Activated CD8-positive, alpha-beta memory T cell treated with anti-CD3 and anti-CD28 coated beads for 1 hour (primary cell): ENCODE measurements around the gene BICD1.
"Not testable (repeated sequence)": the region's sequence is repeated elsewhere in the genome, so short reads cannot be mapped to it uniquely, and the experiment has no call there.

Source experiments
- DNase-seq, 2 donors: peaks; one replicate each; pipeline ENCODE4 v3.0.0-alpha.2; 2020; ENCODE audit warnings: low read depth in 1 of 2; ENCODE audit errors: extremely low read depth in 1 of 2

The BICD1 gene

DNA sequence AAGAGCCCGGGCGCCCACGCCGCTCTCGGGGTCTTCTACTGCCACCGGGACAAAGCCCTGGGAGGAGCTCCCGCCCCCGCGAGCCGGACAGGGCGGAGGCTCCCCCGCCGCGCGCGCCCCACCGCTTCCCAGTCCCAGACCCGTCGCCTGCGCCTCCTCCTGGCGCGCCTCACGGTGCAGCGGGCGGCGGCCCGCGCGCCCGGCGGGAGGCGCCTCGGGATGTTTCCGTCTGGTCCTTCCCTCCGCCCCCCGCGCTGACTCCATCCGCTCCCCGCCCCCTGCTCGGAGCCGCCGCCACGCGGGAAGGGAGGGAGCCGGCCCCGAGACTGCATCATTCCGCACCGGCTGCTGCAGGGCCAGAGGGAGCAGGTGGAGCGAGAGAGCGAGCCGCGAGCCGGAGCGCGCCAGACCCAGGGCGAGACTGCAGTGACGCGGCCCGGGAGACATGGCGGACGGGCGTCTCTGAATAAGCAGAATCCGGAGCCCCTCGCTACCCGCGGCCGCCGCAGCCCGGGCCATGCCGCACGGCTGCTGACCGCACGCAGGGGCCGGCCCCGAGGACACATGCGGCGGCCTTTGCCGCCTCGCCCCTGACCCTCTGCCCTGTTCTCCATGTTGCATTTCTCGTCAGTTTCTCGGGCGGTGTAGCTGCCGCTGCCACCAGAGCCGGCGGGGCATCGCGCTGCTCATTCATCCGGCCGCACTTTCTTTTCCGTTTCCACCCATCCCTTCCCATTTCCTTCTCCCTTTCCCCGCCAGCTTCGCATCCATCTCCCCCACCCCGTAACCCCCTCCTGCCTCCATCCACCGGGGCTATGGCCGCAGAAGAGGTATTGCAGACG, at the start of gene BICD1:
Gene BICD1, plus strand, starts transcription at position 331 of the 842 bp plus-strand sequence. Its CDS starts 485 bp downstream, at position 816.
- peak; percentile 38 to 59 for DNase-seq

- no peak for DNase-seq
Measured at GRCh38 chr12:32061033-32061432, 45.6 kb upstream of the BICD1 start.

- no peak for DNase-seq
Measured at GRCh38 chr12:32062881-32063280, 43.8 kb upstream of the BICD1 start.

DNA sequence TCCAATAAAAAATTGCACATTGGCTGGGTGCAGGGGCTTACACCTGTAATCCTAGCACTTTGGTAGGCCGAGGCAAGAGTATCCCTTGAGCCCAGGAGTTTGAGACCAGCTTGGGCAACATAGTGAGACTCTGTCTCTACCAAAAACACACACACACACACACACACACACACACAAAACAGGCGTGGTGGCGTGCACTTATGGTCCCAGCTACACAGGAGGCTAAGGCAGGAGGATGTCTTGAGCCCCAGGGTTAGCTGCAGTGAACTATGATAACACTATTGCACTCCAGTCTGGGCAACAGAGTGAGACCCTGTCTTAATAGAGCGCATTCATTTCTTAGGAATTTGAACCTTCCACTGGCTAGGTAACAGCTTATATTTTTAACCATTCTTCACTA, 42.9 kb upstream of the BICD1 start:
- no peak for DNase-seq

- no peak for DNase-seq
Measured at GRCh38 chr12:32066206-32066605, 40.4 kb upstream of the BICD1 start.

- no peak for DNase-seq
Measured at GRCh38 chr12:32069071-32069470, 37.6 kb upstream of the BICD1 start.

- DNase-seq = no peak
Measured at GRCh38 chr12:32069731-32070130, 36.9 kb upstream of the BICD1 start.

- DNase-seq = no peak
Measured at GRCh38 chr12:32070370-32070769, 36.3 kb upstream of the BICD1 start.

GRCh38 chr12:32072102-32072501, 34.5 kb upstream of the BICD1 start:
- no peak for DNase-seq

DNA sequence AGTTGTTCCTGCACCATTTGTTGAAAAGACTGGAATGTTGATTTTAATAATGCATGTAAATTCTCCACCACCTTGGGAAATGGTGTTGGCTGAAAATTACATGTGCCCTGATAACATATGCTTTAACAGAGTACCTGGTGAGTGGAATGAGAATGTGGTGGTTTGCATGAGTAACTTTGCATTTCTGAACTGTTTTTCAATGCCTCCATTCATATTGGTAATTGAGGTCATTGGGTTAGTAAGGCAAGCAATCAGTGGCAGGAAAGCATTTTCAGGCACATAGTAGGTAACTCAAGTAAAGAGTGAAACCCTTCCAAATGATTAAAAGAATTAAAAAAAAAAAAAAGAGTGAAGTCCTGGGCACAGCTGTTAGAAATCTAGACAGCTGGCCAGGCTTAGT, 32.2 kb upstream of the BICD1 start:
- DNase-seq = no peak

- DNase-seq = no peak
Measured at GRCh38 chr12:32076941-32077340, 29.7 kb upstream of the BICD1 start.

DNA sequence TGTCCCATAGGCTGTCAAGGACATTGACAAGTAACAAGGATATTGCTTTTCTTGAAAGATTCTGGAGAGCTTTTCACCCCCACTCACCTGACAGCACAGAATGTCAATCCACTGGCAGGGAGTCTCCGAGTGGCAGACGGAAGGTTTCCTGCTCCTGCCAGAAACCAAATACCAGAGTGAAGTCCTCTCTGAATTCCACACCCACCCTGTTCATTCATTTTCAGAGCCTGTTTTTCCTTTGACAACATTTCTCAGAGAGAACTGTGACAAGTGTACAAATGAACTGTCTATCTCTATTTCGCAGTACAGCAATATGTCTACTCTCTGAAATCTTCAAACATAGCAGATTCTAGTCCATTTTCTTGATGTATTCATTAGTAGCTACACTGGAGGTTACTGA, 26.2 kb upstream of the BICD1 start:
- DNase-seq = no peak

DNA sequence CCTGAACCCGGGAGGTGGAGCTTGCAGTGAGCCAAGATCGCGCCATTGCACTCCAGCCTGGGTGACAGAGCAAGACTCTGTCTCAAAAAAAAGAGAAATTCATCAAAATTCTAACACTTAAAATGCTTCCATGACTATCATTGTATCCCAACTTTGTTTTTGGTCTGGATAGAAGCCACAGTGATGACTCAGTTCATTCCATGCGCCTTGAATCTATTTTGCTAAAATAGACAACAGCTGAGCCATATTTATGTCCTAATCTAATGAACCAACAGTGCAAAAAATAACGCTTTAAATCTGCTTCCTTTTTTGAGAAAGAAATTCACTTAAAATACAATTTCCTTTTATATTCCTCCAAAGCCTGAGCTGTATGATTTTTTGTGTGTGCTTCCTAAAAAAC, 23.2 kb upstream of the BICD1 start:
- no peak for DNase-seq

GRCh38 chr12:32084017-32084688, 22.5 kb upstream of the BICD1 start:
- DNase-seq = no peak

GRCh38 chr12:32084753-32085152, 21.9 kb upstream of the BICD1 start:
- DNase-seq = no peak

GRCh38 chr12:32087306-32087705, 19.3 kb upstream of the BICD1 start:
- no peak for DNase-seq

GRCh38 chr12:32089156-32089555, 17.5 kb upstream of the BICD1 start:
- no peak for DNase-seq

DNA sequence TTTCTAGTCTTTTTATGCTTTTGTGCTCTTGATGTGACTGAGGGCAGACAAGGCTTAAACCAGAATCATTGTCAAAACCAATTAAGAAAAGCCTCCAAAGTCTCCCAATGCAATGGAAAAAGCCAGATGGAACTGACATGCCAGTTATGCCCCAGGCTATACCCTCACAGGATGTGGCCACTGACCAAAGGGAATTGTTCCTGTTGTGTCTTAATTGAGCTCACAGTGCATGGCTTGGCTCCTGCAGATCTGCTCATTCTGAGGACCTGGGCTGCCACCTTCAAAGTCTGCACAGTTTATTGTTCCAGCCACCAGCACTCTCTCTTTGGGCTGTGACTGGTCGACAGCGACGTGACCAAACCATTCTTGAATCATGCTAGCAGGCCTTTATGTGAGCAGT, 17.1 kb upstream of the BICD1 start:
- DNase-seq = no peak

DNA sequence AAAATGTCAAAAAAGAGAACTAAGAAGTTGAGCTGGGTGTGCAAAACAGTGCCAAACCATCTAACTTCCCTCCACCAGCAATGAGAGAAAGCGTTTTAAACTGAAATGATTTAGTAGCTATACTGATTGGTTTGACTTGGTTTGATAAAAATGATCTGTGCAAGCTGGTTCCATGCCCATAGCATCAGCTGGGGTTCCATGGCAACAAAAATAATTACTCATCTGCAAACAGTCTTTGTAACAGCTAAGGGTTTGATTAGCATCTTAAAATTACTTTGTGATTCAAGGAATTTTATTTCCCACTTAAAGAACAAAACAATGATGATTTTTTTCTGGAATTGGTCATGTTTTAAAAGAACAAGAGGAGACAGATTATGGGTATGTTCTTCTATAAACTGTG, 15.0 kb upstream of the BICD1 start:
- DNase-seq = no peak

DNA sequence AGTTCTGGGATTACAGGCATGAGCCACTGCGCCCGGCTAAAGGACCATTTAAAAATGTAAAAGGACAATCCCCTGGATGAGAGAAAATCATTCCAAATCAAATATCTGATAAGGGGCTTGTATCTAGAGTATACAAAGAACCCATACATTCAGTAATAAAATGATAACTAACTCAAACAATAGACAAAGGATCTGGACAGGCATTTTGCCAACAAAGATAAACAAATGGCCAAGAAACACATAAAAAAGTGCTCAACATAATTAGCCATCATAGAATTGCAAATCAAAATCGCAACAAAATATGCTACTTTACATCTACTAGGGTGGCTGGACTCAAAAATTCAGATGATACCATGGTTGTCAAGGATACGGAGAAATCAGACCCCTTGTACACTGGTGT, 8.5 kb upstream of the BICD1 start:
- no peak for DNase-seq

- not testable (repeated sequence) for DNase-seq
Measured at GRCh38 chr12:32099275-32099674, 7.4 kb upstream of the BICD1 start.

GRCh38 chr12:32100361-32100760, 6.3 kb upstream of the BICD1 start:
- no peak for DNase-seq
